ENCODE results near the gene SCUBE1.

The SCUBE1 gene

GRCh38 chr22:43233529-43233928 is 109.6 kb downstream of the SCUBE1 start:
- DNase-seq, result no peak

GRCh38 chr22:43232445-43232844 is 110.7 kb downstream of the SCUBE1 start:
- no peak for DNase-seq

DNA sequence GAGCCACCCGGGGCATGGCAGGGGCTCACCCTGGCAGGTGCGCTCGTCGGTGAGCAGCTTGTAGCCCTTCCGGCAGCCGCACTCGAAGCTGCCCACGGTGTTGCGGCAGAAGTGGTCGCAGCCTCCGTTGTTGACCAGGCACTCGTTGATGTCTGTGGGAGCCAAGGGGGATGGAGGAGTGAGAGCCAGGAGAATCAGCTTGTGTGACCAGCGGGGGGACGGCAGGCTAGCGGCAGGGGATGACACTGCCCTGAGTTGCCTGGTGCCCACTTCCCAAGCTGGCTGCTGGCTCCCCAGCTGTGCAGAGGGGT is 111.5 kb downstream of the SCUBE1 start:
- no peak for DNase-seq

DNA sequence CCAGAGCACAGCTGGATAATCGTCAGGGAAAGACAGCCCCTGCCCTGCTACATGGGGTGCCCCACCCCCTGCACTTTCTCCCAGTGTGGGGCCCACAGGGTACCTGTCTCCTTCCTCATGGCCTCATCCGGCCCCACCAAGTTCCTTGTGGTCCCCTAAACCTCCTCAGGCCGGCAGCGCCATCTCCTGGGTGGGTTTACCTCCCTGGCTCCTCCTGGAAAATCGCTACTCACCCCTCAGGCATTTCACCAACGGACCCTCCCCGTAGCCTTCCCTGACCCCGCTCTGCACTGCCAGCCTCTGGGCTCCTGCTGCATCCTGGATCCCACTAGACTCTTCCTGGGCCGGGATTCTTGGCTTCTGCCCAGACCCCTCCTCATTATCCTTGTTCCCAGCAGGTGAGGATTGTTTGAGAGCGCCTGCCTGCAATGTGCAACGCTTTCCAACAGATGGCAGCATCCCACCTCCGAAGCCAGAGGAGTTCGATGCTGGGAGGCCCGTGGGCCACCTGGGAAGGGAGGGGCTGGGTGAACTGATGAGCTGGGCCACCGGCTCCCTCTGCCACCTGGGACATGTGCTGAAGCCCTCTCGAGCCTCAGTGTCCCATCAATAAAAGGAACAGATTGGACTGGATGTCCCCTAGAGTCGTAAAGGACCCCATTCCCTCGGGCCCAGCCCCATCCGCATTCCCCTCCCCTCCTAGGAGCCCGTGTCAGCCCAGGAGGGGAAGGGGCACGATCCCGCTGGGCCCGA is 112.0 kb downstream of the SCUBE1 start:
- DNase-seq, result peak; percentile 18 to 47 (median 34)

GRCh38 chr22:43230571-43230970 is 112.6 kb downstream of the SCUBE1 start:
- DNase-seq, result no peak

- no peak for DNase-seq
Observed at GRCh38 chr22:43228863-43229262, 114.3 kb downstream of the SCUBE1 start.

DNA sequence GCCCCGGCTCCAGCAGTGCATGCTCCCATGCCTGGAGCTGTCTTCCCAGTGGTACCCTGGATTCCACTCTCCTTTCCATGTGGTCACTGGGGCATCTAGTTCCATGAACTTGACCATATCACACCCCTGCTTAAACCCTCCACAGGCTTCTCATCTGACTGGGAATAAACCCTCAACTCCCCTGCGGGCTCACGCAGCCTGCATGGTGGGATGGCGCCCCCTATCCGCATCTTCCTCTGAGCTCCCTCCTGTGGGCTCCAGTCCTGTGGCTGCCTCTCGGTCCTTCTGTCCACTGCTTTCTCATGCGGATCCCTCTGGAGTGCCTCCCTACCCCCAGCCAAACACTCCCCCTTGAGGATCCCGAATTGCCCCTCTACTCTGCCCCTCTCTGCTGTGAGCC is 114.8 kb downstream of the SCUBE1 start:
- peak in 1 of 4 experiments; percentile 18 for DNase-seq

GRCh38 chr22:43227239-43227630 is 115.9 kb downstream of the SCUBE1 start:
- DNase-seq, result no peak

GRCh38 chr22:43226377-43227238 is 116.6 kb downstream of the SCUBE1 start:
- DNase-seq, result no peak

GRCh38 chr22:43225609-43226008 is 117.6 kb downstream of the SCUBE1 start:
- DNase-seq, result no peak

DNA sequence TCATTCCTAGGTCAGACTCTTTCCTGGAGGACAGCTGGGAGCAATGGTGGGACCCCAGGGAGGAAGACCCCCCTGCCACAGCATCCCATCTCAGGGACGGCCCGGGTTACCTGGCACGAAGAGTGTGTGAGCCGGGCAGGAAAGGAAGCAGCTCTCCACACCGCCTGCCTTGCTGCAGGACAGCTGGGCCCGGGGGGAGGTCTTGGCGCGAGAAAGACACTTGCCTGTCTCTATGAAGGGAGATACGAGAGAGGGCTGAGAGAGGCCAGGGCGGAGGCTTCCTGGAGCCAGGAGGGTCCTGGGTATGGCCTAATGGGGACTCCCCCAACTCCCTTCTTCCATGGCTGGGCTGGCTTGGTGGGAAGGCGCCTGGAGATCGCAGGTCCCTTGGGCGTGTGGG is 120.2 kb downstream of the SCUBE1 start:
- no peak for DNase-seq

- no peak for DNase-seq
Observed at GRCh38 chr22:43222262-43222661, 120.9 kb downstream of the SCUBE1 start.

DNA sequence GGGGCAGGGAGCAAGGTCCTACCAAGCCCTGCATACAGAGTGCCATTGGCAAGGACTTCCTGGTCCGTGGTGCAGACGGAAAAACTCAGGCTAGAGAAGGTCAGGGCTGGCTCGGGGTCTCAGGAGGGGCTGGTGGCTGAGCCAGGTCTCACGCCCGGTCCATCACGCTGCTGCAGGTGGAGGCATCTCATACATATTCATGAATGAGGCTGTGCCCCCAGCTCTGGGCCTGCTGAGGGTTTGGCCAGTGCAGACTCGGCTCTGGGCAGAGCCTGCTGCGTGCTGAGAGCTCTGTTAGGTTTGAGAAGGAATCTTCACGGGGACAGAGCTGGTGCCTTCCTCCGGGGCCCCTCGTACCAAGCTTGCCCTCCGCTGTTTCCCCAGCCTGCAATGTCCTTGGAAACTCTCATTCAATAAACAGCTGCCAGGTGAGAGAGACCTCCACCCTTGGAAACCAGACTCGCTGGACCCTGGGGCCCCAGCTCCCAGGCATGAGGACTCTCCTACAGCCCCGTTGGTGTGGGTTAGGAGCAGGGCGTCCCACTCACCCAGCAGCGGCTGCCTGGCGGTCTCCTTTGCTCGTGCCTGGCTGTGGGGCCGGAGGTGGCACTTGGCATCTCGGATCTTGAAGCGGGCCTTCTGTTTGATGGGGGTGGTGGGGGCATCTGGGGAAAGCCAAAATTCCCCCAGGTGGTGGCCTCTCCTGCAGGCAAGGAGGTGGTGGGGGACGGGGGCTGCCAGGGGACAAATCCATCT is 122.4 kb downstream of the SCUBE1 start:
- DNase-seq, result no peak

GRCh38 chr22:43218786-43219185 is 124.4 kb downstream of the SCUBE1 start:
- no peak for DNase-seq

DNA sequence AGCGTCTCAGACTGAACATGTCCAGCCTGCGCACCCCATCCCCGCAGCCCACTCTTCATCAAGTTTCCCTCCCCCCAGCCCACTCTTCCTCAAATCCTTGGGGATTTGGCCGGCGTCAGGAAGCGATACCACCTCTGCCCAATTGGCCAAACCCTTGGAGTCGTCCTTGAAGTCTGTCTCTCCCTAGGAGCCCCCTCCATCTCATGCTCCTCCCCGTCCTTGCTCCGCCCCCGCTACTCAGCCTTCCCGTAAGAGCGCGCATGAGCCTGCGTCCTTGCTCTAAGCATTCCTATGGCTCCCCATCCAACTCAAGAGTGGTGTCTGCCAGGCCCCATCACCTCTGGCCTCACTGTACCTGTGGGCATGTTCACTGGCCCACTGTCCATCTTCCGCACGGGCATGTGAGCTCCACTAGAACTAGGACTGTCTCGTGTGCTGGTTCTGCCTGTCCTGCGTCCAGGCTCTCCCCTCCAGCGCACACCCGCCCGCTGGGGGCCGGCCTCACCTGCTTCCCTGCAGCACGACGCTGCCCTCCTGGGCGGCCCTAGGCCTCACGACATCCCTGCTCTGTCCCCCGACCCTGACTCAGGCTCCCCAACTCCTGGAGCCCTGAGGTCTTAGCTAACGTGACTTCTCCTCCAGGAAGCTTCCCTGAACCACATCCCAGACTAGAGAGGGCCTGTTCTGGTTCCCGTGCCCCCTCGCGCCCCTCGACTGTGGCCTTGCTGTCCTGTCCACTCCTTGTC is 125.7 kb downstream of the SCUBE1 start:
- DNase-seq, result no peak

DNA sequence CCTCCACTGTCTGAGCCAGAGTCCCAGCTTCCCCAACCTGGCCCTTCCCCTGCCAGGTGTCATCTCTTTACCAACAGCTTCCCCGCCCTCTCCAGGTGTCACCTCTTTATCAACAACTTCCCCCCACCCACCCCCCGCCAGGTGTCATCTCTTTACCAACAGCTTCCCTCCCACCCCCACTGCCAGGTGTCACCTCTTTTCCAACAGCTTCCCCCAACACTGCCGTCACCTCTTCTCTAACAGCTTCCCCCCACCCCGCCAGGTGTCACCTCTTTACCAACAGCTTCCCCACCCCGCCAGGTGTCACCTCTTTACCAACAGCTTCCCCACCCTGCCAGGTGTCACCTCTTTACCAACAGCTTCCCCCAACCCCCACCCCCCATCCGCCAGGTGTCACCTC is 126.4 kb downstream of the SCUBE1 start:
- DNase-seq, result no peak

DNA sequence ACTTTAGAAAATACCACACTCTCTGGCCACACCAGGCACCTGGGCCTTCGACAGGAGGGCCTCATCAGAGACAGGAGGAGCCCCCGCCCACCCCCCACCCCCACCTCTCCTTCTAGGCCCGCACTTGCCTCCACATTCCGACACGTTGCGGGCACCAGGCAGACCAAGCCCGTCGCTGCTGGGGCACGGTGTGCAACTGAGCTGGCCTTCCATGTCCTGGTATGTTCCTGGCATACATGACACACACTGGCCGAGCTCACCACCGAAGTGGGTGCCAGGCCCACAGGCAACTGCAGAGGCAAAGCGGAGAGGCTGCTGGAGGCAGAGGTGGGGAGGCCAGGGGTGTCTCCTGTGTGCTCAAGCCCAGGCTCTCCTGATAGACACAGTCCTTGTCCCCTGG is 129.2 kb downstream of the SCUBE1 start:
- no peak for DNase-seq

- DNase-seq, result no peak
Observed at GRCh38 chr22:43213051-43213450, 130.1 kb downstream of the SCUBE1 start.

DNA sequence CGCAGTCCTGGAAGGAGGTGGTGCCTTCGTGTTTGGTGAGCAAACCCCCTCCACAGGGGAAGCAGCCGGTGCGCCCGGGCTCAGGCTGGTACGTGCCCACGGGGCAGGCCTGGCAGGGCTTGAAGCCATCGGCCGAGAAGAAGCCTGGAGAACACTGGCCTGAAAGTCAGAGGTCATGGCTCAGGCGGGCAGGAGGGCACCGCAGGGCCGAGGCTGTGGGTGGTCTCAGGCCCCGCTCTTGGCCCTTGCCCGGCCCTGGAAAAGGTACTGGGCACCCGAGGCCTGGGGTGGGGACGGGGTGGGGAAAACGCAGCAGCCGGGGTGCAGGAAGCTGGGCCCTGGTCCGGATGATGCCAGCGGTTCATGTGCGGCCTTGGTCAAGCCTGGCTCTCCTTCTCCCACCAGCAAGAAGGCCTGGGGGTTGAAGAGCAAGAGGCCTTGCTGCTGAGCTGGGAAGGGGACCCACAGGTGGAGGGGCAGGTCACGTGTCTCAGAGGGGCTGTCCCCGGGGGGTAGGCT is 130.7 kb downstream of the SCUBE1 start:
- no peak for DNase-seq

- no peak for DNase-seq
Observed at GRCh38 chr22:43211941-43212433, 131.2 kb downstream of the SCUBE1 start.

DNA sequence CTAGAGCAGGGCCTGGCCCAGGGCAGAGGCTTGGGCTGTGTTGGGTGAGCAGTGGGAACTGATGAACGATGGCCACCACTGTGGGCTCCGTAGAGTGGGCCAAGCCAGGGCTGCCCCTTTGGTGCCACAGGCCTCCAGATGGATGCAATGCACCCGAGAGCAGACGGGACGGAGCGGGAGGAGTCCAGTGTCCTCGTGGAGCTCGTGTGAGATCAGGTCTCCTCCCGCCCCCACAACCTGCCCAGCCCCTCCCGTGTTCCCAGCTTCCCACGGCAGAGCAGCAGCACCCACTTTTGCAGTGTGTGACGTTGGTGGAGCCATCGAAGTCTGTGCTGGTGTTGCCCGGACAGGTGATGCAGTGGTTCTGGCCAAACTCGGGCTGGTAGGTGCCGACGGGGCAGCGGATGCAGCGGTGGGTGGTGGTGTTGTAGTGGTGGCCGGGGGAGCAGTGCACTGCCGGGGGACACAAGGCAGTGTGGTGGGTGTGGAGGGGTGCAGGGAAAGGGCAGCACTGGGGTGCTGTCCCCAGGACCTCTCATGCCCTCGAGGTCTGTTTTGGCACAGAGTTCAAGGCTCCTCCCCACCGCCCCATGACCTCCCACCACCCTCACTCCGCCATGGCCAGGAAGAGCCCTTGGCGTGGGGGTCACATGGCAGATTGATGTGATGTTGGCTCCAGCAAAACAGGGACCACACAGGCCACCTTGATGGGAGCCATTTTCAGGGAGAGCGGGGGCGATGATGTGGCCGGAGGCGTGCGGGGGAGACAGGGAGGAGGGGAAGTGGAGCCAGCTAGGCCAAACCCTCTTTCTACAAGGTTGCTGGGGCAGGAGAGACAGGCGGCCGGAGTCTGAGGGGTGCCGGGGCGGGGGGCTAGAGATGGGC is 132.3 kb downstream of the SCUBE1 start:
- DNase-seq, result no peak
